Skin of body (tissue), 2 donors: ENCODE data around the gene UBE2L5. TPM values are rescaled to one million over a fixed set of nuclear protein-coding genes. Genes with fewer than 3 reads are reported as not detected.

ENCODE experiments used
- DNase-seq: peaks from one replicate; lab custom pipeline; 2025; lab: John Stamatoyannopoulos, UW
- total RNA-seq: library from RNA; depleted of rRNA; stranded (reverse); fragments of >200 nt; gene quantifications from one replicate; pipeline ENCODE4 v1.2.3, GENCODE V29; 2014

The UBE2L5 gene
- total RNA-seq, 1 donor from 2014 or later: 0.99 TPM

- no peak for DNase-seq
Observed at GRCh38 chr13:30404207-30404606, 18.1 kb upstream of the UBE2L5 start.

- DNase-seq: no peak
Observed at GRCh38 chr13:30406779-30407416, 15.4 kb upstream of the UBE2L5 start.

GRCh38 chr13:30408319-30409101, 13.8 kb upstream of the UBE2L5 start:
- DNase-seq: peak; percentile 88

- no peak for DNase-seq
Observed at GRCh38 chr13:30409886-30410704, 12.2 kb upstream of the UBE2L5 start.

GRCh38 chr13:30410705-30411125, 11.6 kb upstream of the UBE2L5 start:
- DNase-seq: no peak

GRCh38 chr13:30412346-30412745, 9.9 kb upstream of the UBE2L5 start:
- DNase-seq: no peak

- no peak for DNase-seq
Observed at GRCh38 chr13:30413842-30414241, 8.5 kb upstream of the UBE2L5 start.

GRCh38 chr13:30415430-30416030, 6.8 kb upstream of the UBE2L5 start:
- DNase-seq: peak; percentile 69

GRCh38 chr13:30416471-30416870, 5.8 kb upstream of the UBE2L5 start:
- DNase-seq: no peak

- DNase-seq: no peak
Observed at GRCh38 chr13:30418075-30418716, 4.1 kb upstream of the UBE2L5 start.

- peak; percentile 15 for DNase-seq
Observed at GRCh38 chr13:30418717-30419459, 3.4 kb upstream of the UBE2L5 start.

- peak; percentile 82 for DNase-seq
Observed at GRCh38 chr13:30421093-30422053, 920 bp upstream of the UBE2L5 start.

- no peak for DNase-seq
Observed at GRCh38 chr13:30423891-30424290, 1.6 kb downstream of the UBE2L5 start.

- no peak for DNase-seq
Observed at GRCh38 chr13:30429235-30429634, 6.9 kb downstream of the UBE2L5 start.

- no peak for DNase-seq
Observed at GRCh38 chr13:30429721-30430694, 7.7 kb downstream of the UBE2L5 start.

- no peak for DNase-seq
Observed at GRCh38 chr13:30431269-30431940, 9.1 kb downstream of the UBE2L5 start.

- DNase-seq: peak; percentile 46
Observed at GRCh38 chr13:30435911-30436451, 13.7 kb downstream of the UBE2L5 start.
